Measurements from ENCODE around the gene PKNOX2.

DNA sequence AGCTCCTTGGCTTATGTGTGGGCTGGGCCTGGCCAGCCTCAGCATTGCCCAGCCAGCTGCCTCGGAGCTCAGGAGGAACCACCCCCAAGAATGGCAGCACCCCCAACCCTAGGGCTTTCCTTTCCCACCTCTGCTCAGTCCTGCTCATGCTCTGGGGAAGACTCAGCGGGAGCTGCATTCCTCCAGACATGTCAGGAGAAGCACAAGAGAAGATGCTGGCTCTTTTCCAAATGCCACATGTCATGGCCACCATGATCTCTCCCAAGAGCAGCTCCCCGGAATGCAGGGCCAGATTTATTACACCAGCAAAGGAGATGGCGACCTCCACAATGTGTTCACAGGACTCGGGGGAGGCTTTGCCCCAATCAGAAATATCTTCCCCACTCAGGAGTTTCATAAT lies 143.7 kb downstream of the PKNOX2 start:
- TF ChIP-seq, protein P1, sequence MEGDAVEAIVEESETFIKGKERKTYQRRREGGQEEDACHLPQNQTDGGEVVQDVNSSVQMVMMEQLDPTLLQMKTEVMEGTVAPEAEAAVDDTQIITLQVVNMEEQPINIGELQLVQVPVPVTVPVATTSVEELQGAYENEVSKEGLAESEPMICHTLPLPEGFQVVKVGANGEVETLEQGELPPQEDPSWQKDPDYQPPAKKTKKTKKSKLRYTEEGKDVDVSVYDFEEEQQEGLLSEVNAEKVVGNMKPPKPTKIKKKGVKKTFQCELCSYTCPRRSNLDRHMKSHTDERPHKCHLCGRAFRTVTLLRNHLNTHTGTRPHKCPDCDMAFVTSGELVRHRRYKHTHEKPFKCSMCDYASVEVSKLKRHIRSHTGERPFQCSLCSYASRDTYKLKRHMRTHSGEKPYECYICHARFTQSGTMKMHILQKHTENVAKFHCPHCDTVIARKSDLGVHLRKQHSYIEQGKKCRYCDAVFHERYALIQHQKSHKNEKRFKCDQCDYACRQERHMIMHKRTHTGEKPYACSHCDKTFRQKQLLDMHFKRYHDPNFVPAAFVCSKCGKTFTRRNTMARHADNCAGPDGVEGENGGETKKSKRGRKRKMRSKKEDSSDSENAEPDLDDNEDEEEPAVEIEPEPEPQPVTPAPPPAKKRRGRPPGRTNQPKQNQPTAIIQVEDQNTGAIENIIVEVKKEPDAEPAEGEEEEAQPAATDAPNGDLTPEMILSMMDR (IDR thresholded peaks at IDR 0.05): no peak
- no peak for TF ChIP-seq POLR2A (IDR thresholded peaks at IDR 0.05)

Data from esophagus squamous epithelium (tissue), 4 donors.